Suppressor macrophage (primary cell): ENCODE data around the gene SAMD11.
"Not testable (repeated sequence)": the region's sequence is repeated elsewhere in the genome, so short reads cannot be mapped to it uniquely, and the experiment has no call there.

ENCODE experiments used
- DNase-seq, 4 experiments: peaks; one replicate each; pipeline ENCODE4 v3.0.0-alpha.2; 2020 to 2022
- total RNA-seq, 17 experiments: gene quantifications; one replicate each; lab custom pipeline; 2026; ENCODE audit warnings: mixed read lengths in 6 of 17, inconsistent platforms in 3 of 17; lab: John Stamatoyannopoulos, UW

Gene SAMD11
- 0 to 2.2 (median 0.08) reads per million in 17 experiments for total RNA-seq

- peak; percentile 76 to 94 (median 84) for DNase-seq
Observed at GRCh38 chr1:923131-923990, at the start of gene SAMD11. Gene SAMD11, plus strand, starts transcription at chr1:923923. Its CDS starts 509 bp downstream, at chr1:924432.

- not testable (repeated sequence) for DNase-seq
Observed at GRCh38 chr1:876428-877208, 47.1 kb upstream of the SAMD11 start.

GRCh38 chr1:877209-877986 is 46.3 kb upstream of the SAMD11 start:
- DNase-seq = not testable (repeated sequence)

- DNase-seq = not testable (repeated sequence)
Observed at GRCh38 chr1:880511-880910, 43.2 kb upstream of the SAMD11 start.

GRCh38 chr1:880915-881314 is 42.8 kb upstream of the SAMD11 start:
- DNase-seq = not testable (repeated sequence)

- no peak for DNase-seq
Observed at GRCh38 chr1:886311-886710, 37.4 kb upstream of the SAMD11 start.

GRCh38 chr1:886760-887159 is 37.0 kb upstream of the SAMD11 start:
- no peak for DNase-seq

GRCh38 chr1:888297-888696 is 35.4 kb upstream of the SAMD11 start:
- DNase-seq = no peak

- DNase-seq = not testable (repeated sequence)
Observed at GRCh38 chr1:889774-890173, 33.9 kb upstream of the SAMD11 start.

- DNase-seq = not testable (repeated sequence)
Observed at GRCh38 chr1:890234-890633, 33.5 kb upstream of the SAMD11 start.

- DNase-seq = peak in 2 of 4 experiments; percentile 14 to 30
Observed at GRCh38 chr1:890661-891060, 33.1 kb upstream of the SAMD11 start.

GRCh38 chr1:897226-897625 is 26.5 kb upstream of the SAMD11 start:
- DNase-seq = peak in 2 of 4 experiments; percentile 34 to 48

GRCh38 chr1:897951-898350 is 25.8 kb upstream of the SAMD11 start:
- not testable (repeated sequence) for DNase-seq

- no peak for DNase-seq
Observed at GRCh38 chr1:899636-900317, 23.9 kb upstream of the SAMD11 start.

- no peak for DNase-seq
Observed at GRCh38 chr1:901108-901859, 22.4 kb upstream of the SAMD11 start.

GRCh38 chr1:902802-903201 is 20.9 kb upstream of the SAMD11 start:
- no peak for DNase-seq

- DNase-seq = no peak
Observed at GRCh38 chr1:903305-903704, 20.4 kb upstream of the SAMD11 start.

- no peak for DNase-seq
Observed at GRCh38 chr1:903721-904271, 19.9 kb upstream of the SAMD11 start.

GRCh38 chr1:904310-904950 is 19.3 kb upstream of the SAMD11 start:
- DNase-seq = peak; percentile 73 to 93 (median 88)

- DNase-seq = peak; percentile 65 to 82 (median 74)
Observed at GRCh38 chr1:905071-905749, 18.5 kb upstream of the SAMD11 start.
